NAMALWA (cell line): ENCODE data around the gene CNIH2.
A peak's percentile ranks its signal among the peaks of the same experiment; 100 is the strongest.
"Not testable (repeated sequence)": the region's sequence is repeated elsewhere in the genome, so short reads cannot be mapped to it uniquely, and the experiment has no call there.

Experiments used
- DNase-seq: peaks from one replicate; pipeline ENCODE4 v3.0.0-alpha.2; 2015; ENCODE audit warnings: low spot score

Gene CNIH2

GRCh38 chr11:66292543-66293332 is 14.8 kb downstream of the CNIH2 start:
- DNase-seq = no peak

- DNase-seq = no peak
These were observed 15.4 kb downstream of the CNIH2 start for GRCh38 chr11:66293352-66293751.

- DNase-seq = no peak
These were observed 16.0 kb downstream of the CNIH2 start for GRCh38 chr11:66293777-66294625.

- no peak for DNase-seq
These were observed 16.9 kb downstream of the CNIH2 start for GRCh38 chr11:66294626-66295620.

GRCh38 chr11:66297610-66298009 is 19.6 kb downstream of the CNIH2 start:
- DNase-seq = no peak

- DNase-seq = no peak
These were observed 21.2 kb downstream of the CNIH2 start for GRCh38 chr11:66299186-66299585.

GRCh38 chr11:66302656-66303055 is 24.7 kb downstream of the CNIH2 start:
- no peak for DNase-seq

GRCh38 chr11:66309475-66309874 is 31.5 kb downstream of the CNIH2 start:
- no peak for DNase-seq

GRCh38 chr11:66310324-66310723 is 32.3 kb downstream of the CNIH2 start:
- DNase-seq = no peak

GRCh38 chr11:66310803-66311440 is 32.9 kb downstream of the CNIH2 start:
- DNase-seq = not testable (repeated sequence)

GRCh38 chr11:66311470-66311964 is 33.5 kb downstream of the CNIH2 start:
- DNase-seq = no peak

GRCh38 chr11:66311965-66312548 is 34.1 kb downstream of the CNIH2 start:
- peak; percentile 97 for DNase-seq

GRCh38 chr11:66312549-66313320 is 34.8 kb downstream of the CNIH2 start:
- DNase-seq = peak; percentile 98

- no peak for DNase-seq
These were observed 35.6 kb downstream of the CNIH2 start for GRCh38 chr11:66313321-66314185.

GRCh38 chr11:66314186-66314501 is 36.2 kb downstream of the CNIH2 start:
- DNase-seq = no peak

- DNase-seq = no peak
These were observed 36.9 kb downstream of the CNIH2 start for GRCh38 chr11:66314561-66315497.

GRCh38 chr11:66315498-66315885 is 37.5 kb downstream of the CNIH2 start:
- DNase-seq = no peak
